Measurements from ENCODE around the gene SPTB.

Gene SPTB

DNA sequence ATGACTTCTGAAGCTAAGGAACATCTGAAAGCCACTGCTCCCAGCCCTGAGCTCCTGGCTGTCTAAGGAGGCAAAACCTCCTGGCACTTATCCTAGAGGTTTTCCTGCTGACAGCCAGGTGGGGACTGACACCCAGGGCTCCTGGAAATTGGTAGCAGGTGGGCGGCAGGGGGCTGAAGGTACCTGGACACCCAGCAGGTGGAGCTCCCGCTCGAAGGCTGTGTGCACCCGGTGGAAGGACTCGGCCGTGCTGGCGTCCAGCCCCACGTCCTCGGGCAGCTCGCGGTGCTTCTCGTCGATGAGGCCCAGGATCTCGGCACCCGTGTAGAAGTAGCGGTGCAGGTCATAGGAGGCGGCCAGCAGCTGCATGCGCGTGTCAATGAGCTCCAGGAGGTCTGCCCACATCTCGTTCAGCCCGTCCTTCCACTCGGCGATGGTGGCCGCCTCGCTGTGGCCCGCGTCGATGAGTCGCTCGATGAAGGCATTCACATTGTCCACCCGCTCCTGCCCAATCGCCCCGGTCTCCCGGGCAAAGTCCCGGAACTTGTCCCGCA is 107.2 kb downstream of the SPTB start:
- FAIRE-seq, result no peak
- no peak for DNase-seq (ENCODE audit: extremely low spot score, insufficient read length, low read depth)

DNA sequence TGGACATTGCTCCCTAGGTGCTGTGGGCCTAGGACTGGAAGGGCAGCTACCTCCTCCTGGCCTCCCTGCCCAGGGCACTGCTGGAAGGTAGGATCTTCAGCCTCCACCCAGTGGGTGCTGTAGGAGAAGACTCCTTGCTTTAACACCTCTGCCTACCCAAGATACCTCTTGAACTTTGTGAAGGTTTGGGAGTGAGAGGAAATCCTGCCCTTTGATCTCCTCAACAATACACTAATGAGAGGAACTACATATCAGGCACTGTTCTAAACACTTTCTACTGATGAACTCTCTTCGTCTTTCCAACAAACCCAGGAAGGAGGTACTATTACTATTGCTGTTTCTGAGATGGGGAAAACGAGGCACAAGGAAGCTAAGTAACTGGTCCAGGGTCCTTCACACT is 108.5 kb downstream of the SPTB start:
- FAIRE-seq (no peak), DNase-seq (ENCODE audit: extremely low spot score, insufficient read length, low read depth) (no peak)

DNA sequence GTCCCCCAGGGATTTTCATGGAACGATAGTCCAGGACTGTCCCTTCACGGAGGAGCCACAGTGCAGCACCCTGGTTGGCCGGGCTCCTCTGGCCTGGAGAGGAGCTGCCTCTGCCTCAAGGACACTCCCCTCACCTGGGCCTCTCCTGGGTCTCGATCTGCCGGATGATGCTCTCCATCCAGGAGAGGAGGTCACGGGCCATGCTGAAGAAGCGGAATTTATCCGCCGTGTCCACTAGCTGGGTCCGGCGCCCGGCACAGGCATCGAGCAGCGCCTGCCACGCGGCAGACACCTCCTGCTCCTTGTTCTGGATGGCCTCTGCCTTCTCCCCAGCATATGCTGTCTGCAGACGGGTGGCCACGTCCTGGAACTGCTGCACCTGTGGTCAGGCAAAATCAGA is 109.0 kb downstream of the SPTB start:
- no peak for DNase-seq (ENCODE audit: extremely low spot score, insufficient read length, low read depth)
- FAIRE-seq, result no peak

DNA sequence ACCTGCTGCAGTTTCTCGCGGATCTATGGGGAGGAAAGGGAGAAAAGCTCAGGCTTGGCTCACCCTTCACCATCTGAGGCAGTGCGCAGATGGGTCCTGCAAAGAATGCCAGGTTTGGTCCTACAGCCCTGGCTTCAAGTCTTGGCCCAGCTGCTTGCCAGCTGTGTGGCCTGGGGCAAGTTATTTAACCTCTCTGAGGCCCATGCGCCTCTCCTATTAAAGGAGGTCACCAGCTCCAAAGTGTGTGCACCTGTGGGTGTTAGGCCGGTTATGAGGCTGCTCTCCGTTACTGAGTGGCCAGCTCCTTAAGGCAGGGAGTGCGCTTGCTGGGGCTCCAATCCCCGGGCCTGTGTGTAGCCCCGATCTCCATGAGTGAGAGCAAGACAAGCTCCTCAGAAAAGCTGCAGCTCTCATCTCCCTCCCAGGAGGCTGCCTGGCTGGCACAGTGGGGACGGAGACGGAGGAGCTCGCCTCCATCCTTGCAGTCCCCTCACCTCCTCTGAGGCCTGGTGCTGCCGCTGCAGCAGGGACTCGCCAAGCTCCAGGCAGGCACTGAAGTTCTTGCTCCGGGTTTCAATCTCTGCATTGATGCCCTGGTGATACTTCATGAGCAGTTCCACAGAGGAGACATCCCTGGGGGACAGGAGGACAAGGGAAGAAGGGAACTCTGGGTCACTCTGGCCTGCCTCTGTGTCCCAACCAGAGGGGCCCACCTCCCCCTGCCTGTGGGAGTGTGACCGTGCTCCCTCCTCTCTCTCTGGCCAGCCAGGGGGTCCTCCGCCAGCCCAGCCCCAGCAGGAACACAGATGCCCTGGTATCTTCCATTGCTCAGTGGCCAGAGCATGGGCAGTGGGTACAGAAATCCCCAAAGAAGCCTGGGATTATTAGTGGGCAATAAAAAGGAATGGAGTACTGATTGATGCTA is 110.3 kb downstream of the SPTB start:
- no peak for FAIRE-seq
- DNase-seq (ENCODE audit: extremely low spot score, insufficient read length, low read depth), result no peak

DNA sequence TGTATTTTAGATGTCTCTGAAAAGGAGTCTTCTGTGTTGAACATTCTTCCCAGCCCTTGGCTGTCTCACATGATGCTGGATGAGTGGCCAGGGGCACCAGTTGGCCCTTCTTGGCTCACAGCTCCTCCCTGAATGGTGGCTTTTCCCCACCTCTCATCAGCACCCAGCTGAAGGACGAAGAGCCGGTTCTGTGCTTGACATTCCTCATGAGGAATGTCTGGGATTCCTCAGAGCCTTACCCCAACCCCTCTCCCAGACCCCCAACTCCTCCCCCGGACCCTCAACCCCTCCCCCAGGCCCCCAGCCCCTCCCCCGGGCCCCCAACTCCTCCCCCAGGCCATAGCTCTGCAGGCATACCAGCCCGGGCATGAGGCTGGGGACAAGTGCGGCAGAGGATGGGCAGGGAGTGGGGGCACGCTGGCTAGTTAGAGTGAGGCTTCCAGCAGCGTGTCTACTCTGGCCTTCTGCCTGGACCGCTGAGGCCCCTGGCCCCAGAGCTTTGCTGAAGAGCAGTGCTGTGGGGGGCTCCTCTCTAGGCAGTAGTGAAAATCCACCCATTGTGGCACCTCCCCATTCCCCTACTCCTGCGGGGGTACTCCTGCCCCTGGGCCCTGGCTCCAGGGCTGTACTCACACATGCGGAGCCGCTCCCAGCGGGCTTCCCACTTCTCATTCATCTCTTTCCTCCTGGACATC is 111.2 kb downstream of the SPTB start:
- FAIRE-seq, result no peak
- DNase-seq (ENCODE audit: extremely low spot score, insufficient read length, low read depth), result no peak

DNA sequence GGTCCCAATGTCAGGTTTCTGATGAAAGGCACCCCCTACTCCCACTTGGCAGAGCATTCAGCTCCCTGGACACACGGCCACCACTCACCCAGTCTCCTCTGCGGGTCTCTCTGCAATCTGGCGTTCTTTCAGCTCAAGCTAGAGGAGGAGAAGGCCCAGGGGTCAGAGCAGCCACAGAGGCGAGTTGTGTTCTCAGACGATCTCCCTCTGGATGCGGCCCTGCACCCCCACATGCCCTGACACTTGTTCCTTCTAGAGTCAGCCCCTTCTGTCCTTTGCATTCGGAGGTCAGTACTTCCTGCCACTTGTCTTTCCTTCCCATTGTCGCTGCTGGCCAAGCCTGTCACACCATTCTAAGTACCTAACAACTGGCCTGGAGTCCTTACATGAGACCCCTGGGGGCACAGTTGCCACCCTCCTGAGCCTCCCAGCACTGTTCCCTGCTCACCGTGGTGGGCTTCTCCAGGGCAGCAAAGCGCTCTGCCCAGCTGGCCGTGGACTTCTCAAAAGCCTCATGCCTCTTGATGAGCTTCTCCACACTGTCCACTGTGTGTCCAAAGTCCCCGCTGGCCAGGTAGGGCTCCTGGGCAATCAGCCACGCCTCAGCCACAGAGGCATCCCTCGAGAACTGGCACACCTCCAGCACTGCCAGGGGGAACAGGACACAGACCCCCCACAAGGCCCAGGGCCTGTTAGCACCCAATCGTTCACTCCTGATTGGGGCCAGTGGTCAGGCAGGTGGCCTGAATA is 112.3 kb downstream of the SPTB start:
- FAIRE-seq, result no peak

DNA sequence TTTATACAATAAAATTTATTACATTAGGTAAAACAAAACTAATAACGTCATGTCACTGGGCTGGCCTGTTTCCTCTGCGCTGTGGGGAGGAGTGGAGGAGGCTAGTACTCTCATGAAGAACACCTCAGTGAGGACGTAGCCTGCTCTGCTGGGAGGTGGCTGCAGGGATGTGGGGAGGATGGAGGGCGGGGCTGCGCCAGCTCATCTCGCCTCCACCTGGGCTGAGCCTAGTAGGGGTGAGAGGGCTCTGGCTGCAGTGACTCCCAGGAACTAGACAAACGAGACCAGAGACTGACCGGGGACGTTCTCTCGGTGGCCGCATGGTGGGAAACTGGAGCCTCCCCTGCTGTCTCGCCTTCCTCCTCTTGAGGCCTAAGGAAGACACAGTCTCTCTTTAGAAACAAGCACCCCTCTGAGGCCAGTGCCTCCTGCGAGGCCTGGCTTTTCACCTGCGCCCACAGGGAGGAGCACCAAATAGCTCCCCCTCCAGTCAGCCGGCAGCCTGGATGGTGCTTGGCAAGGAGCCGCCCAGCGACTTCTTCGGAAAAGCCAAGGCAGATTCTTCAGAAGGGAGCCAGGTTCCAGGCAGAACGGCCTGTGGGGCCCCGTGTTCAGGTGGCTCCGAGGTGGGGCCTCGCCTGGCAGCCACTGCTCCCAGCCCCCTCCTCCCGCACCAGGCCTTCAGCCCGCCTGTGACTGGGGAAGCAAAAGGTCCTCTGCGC is 113.1 kb downstream of the SPTB start:
- FAIRE-seq (no peak), DNase-seq (ENCODE audit: extremely low spot score, insufficient read length, low read depth) (no peak)

More for the DNA sequence above, 112.3 kb downstream of the SPTB start:
- DNase-seq (ENCODE audit: extremely low spot score, insufficient read length, low read depth), result no peak

DNA sequence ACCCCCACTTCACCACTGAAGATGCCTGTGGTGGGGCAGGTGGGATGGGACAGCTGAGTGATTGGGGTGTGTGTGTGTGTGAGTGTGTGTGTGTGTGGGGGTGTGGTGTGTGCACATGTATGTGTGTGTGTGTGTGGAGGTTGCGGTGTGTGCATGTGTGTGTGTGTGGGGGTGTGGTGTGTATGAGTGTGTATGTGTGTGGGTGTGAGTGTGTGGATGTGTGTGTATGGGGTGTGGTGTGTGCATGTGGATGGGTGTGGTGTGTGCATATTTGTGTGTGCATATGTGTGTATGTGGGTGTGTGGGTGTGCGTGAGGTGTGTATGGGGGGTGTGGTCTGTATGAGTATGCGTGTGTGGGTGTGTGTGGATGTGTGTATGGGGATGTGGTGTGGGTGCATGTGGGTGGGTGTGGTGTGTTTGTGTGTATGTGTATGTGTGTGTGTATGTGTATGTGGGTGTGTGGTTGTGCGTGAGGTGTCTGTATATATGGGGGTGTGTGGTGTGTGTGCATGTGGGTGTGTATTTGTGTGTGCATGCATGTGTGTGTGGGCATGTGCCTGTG is 113.9 kb downstream of the SPTB start:
- FAIRE-seq, result no peak
- no peak for DNase-seq (ENCODE audit: extremely low spot score, insufficient read length, low read depth)

DNA sequence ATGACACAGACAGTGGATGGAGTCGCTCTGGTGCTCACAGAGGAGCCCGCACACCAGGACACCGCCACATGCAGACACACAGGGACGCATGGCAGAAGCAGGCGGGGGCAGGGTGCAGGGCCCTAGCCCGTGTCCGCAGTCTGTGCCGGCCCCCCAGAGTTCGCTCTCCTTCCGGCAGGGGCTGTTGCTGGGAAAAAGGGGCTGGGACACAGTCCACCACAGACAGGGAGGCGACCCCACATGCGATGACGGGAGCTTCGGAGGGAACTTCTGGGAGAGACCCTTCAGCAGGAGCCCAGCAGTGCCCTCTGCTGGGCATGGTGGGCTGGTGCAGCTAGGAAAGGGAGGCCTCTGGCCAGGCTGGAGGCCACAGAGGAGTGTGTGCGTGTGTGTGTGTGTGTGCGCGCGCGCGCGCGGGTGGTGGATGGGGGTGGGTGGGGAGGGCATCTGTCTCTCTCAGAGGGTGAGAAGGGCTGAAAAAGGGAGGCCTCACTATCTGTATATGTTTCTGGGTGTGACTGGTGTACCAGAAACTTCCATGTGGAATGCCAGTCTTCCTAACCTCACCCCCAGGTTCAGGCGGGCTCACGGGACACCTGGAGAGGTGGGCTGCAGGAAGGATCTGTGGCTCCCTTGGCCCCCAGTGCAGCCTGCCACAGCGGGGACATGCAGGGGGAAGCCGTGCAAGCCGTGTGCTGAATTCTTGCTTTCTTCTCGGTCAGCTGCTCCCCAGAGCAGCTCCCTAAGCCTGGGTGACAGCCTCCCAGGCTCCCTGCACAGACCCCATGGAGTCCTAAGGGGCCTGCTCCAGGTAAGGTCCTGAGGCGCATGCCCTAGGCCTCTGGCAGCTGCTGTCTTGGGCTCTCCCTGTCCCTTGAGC is 114.8 kb downstream of the SPTB start:
- DNase-seq (ENCODE audit: extremely low spot score, insufficient read length, low read depth) (peak; percentile 60), FAIRE-seq (peak; percentile 82)

DNA sequence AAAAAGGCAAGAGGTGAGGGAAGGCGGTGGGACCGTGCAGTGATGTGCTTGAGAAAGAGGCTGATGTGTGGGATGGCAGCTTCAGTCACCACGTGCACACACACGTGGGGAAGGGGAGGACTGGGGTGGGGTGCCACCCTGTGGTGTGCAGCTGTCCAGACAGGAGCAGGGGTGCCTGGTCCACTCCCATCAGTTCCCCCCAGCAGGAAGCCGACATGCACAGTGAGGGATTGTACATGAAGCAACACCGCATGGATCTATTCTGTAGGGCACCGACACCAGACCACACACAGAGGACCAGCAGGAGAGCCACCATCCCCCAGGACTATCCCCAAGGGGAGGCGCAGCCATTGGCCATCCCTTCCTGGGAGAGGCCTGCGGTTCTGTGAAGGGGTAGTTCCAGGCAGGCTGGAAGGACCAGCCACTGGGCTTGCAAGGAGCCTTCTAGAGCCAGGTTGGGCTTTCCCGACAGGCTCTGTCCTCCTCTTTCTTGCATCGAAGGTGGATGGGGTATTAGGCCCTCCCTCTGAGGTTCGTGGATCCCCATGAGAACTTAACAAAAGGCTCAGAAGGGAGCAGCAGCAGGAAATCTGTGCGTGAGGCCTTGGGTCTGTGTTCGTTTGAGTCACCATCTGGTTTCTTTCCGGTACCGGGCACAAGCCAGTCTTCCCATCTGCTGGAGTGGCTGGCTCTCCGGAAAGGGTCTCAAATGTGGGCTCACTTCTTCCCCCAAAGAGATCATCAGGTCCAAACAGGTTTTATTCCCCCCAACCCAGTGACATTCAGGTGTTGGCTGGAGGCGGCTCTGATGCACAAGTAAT is 115.7 kb downstream of the SPTB start:
- no peak for DNase-seq (ENCODE audit: extremely low spot score, insufficient read length, low read depth)
- FAIRE-seq, result no peak

DNA sequence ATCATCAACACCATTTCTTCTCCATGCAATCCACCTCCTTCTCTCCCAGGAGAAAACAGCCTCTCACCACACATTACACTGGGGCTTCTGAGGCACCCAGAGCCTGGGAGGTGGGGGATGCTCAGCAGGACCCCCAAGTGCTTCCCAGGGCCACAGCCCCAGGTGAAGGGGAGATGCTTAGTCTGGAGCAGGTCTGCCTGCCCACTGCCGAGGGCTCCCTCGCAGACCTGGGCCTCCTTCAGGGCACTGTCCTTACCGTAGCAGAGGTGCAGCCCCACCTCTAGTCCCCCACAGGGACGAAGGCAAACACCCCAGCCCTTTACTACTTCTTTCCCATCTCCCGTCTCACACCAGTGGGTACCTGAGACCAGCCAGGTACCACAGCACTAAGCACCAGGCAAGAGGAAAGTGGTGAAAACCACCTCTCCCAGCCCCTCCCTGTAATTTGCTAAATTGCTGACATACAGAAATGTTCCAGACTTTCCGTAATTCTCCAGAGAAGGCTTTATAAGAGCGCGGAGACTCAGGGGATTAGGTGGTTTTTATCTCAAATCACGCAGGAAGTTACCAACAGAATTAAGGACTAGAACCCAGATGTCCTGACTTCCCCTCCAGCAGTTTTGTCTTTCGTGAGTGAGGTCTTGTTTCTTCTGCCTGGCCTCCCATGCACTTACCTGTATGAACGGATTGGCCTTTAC is 116.5 kb downstream of the SPTB start:
- FAIRE-seq (peak; percentile 29), DNase-seq (ENCODE audit: extremely low spot score, insufficient read length, low read depth) (no peak)

DNA sequence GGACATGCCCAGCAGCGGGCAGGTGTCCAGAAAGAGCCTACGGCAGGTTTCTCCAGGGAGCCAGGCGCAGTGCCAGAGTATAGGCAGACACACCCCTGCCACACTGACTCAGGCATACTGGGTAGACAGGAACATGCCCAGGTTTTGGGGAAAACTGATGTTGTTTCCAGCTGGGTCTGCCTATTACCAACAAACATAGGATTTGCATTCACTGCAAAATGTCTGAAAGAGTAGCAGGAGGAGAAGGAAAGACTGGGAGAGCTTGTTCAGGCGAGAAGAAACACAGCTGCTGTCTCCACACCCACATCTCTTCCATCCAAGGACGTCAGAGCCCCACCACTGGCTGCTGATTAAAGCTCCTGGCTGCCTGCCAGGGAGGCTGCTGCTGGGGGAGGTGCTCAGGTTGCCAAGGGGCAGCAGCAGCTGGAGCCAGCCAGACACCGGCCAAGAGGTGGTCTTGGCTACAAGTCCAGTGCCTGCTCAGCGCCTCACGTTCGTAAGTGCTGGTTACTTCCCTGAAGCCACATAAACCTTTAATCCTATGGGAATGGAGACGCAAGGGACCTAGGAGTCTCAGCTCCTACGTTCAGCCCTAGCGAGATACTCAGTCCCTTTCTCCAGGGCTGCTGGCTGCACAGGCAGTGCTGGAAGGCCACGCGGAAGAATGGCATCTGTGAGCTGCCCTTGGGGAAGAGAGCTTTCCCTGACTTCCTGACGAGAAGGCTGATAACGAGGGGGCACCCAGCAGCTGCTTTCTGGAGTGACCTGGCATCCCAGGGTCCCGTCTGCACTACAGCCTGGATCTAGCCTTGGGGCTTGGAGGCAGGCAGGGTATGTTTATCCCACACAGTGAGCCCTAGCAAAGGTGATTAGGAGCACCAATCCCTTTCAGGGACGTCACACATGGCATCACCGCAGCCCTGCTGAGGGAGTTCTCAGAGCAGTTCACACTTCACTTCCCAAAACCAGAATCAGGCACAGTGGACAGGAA is 117.4 kb downstream of the SPTB start:
- DNase-seq (ENCODE audit: extremely low spot score, insufficient read length, low read depth), result no peak
- FAIRE-seq, result no peak

DNA sequence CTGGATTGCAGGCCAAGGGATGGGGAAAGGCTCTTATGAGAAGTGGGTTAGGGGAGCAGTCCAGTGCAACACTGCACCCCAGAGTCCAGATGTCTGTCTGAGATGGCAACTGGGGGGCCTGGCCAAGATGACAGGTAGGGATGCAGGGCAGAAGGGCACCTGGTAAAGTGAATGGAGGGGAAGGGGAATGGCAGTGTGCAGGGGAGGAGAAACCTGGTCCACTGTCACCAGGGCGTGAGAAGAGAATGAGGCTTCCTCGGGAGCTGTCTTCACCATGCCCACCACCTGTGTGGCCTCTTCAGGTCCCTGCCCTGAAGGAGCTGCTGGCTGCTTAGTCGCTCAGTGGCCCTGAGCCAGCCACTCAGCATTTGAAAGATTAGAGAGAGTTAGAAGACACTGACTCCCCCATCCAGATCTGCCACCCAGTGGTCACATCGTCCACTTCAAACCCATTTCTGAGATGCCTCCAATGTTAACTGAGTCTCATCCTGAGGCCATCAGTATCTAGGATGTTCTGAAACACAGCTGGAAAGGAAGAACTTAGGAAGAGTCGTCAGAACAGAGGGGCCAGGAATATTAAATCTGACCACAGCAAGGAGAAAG is 118.2 kb downstream of the SPTB start:
- FAIRE-seq, result no peak
- no peak for DNase-seq (ENCODE audit: extremely low spot score, insufficient read length, low read depth)

DNA sequence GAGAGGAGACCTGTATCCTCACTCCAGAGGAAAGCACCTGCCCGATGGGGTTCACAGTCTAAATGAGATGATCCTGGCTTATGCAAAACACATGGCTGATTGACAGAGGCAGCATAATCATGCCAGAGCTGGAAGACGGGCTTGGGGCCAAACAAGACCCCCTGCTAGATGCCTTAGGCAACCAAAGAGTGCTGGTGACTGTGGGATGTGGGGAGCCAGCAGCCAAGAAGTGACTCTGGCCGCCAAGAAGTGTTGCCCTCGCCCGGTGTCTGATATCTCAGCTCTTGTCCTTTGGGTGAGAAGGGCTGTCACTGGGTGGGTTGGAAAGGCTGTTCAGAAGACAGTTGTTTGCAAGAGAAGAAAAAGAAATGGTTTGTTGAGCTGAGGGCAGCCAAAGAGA is 118.8 kb downstream of the SPTB start:
- FAIRE-seq, result no peak
- no peak for DNase-seq (ENCODE audit: extremely low spot score, insufficient read length, low read depth)

DNA sequence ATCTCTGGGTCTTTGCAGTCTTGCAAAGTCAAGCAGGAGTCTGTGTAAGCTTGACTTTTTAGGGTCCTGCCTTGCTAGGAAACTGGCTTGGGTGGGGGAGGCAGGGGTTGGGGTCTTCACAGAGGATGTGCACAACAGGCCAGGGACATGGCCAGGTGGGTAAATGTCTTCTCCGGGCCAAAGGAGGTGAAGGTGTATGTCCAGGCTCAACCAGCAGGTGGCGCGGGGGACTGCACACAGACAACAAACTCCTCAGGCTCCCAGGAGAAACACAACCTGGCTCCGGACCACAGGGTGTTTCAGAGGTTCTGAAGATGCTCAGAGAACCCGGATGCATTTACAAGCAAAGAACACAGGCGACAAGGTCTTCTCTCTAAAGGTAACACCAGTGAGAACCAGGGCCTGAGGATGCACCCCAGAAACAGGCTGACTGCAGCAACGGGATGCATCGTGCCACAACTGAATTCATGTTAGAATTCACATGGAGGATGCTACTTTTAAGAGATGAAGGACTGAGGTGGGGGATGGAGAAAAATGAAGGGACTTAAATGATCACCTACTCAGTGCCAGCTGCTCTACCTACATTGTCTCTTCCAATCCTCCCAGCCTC is 119.5 kb downstream of the SPTB start:
- DNase-seq (ENCODE audit: extremely low spot score, insufficient read length, low read depth) (peak; percentile 37), FAIRE-seq (peak; percentile 80)

Data from GM18507 (cell line).